Measurements from ENCODE around the gene ZNF197. TPM values are rescaled to one million over a fixed set of nuclear protein-coding genes. Genes with fewer than 3 reads are reported as not detected.

ZNF197 gene
- total RNA-seq, 4 donors from 2014 or later, result 13.1 to 17.4 (median 15.0) TPM

DNA sequence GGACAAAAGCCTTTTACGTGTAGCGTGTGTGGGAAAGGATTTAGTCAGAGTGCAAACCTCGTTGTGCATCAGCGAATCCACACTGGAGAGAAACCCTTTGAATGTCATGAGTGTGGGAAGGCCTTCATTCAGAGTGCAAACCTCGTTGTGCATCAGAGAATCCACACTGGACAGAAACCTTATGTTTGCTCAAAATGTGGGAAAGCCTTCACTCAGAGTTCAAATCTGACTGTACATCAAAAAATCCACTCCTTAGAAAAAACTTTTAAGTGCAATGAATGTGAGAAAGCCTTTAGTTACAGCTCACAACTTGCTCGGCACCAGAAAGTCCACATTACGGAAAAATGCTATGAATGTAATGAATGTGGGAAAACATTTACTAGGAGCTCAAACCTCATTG lies 34.2 kb downstream of the ZNF197 start:
- TF ChIP-seq, protein P1, sequence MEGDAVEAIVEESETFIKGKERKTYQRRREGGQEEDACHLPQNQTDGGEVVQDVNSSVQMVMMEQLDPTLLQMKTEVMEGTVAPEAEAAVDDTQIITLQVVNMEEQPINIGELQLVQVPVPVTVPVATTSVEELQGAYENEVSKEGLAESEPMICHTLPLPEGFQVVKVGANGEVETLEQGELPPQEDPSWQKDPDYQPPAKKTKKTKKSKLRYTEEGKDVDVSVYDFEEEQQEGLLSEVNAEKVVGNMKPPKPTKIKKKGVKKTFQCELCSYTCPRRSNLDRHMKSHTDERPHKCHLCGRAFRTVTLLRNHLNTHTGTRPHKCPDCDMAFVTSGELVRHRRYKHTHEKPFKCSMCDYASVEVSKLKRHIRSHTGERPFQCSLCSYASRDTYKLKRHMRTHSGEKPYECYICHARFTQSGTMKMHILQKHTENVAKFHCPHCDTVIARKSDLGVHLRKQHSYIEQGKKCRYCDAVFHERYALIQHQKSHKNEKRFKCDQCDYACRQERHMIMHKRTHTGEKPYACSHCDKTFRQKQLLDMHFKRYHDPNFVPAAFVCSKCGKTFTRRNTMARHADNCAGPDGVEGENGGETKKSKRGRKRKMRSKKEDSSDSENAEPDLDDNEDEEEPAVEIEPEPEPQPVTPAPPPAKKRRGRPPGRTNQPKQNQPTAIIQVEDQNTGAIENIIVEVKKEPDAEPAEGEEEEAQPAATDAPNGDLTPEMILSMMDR (IDR thresholded peaks at IDR 0.05; ENCODE audit: low read depth), result no peak

DNA sequence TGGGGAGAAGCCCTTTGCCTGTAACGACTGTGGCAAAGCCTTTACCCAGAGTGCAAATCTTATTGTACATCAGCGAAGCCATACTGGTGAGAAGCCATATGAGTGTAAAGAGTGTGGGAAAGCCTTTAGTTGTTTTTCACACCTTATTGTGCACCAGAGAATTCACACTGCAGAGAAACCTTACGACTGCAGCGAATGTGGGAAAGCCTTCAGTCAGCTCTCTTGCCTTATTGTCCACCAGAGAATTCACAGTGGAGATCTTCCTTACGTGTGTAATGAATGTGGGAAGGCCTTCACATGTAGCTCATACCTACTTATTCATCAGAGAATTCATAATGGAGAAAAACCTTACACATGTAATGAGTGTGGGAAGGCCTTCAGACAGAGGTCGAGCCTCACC lies 34.6 kb downstream of the ZNF197 start:
- TF ChIP-seq, protein P1 (IDR thresholded peaks at IDR 0.05; ENCODE audit: low read depth), result no peak

DNA sequence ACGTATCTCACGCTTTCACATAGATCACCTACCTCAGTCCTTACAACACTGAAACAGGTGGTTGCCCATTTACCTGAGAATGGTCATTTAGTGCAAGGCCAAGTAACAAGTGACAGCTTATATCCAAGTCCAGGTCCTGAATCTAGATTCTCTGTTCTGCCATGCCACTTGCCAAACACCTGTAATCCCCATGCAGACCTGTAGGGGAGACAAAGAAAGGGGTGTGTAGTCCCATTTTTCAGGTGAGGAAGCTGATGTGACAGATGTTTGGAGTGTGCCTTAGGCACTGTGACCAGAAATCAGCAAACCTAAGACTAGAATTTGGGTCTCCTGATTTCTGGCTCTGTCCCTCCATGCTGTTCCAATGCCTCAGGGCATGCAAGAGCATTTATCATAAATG lies 36.4 kb downstream of the ZNF197 start:
- TF ChIP-seq, protein P1 (IDR thresholded peaks at IDR 0.05; ENCODE audit: low read depth), result no peak

DNA sequence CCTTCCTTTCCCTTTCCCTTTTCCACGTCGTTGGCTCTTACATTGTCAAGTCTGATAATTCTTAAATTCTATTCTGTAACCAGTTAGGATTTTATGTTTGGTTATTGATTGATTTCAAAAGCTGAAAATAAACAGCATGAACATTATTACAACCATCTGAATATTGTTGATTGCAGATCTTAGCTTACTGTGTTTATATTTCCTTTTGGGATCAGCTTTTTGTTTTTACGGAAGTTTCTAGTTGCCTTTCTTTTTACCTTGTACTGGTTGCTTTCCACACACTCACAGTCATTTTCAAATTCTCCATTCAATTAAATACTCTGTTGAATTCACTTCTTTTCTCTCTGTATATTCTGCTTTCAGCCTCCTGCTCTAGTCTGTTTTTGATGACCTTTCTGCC lies 40.3 kb downstream of the ZNF197 start:
- TF ChIP-seq, protein P1 (IDR thresholded peaks at IDR 0.05; ENCODE audit: low read depth), result no peak

DNA sequence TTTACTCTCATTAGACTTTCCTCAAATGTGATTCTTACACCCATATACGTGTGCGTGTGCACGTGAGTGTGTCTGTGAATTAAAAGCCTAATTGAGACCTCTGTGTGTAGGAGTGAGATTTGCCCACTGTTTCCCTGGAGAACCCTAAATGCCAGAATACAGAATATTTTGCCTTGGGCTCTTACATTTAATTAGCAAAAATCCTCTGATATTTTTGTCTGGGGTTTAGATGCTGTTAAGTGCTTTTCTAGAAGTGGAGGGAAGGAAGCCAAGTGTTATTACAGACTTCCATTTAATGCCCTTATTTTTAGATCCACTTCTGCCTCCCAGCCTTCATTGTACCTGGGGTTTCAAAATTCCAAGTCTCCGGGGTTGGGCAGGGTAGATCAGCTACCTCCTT lies 41.5 kb downstream of the ZNF197 start:
- TF ChIP-seq, protein P1 (IDR thresholded peaks at IDR 0.05; ENCODE audit: low read depth), result no peak

DNA sequence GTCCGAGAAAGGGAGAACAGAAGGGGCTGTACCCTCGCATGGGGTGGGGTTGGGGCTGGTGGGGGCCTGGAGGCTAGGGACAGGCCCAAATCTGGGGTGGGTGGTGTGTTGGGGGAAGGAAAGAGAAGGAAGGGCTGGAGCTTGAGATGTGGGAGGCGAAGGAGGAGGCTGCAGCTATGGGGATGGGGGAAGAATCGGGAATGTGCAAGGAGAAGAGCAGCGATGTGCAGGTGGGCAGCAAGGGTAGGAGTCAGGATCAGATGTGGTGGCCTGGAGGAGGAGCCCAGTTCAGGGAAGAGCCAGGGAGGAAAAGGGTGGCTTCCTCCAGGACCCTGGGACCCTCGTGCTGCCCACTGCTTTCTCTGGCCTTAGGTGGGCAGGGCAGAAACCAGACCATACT lies 44.9 kb downstream of the ZNF197 start:
- TF ChIP-seq, protein P1 (IDR thresholded peaks at IDR 0.05; ENCODE audit: low read depth), result no peak

DNA sequence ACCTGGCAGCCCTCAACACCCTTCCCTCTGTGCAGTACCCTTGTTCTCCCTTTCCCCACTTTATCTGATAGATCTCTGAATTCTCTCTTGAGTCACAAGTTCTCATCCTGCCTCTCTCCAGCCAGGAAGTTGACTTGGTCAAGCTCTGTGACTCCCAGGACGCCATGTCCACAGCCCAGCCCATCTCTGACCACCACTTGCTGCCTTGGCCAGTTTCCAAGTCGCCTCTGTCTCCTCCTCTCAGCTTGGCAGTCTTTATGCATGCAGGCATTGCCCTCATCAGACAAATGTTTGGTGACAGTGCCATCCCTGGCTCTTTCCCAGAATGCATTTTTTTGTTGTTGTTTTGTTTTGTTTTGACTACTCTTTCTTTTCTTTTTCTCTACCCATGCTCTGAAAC lies 49.4 kb downstream of the ZNF197 start:
- TF ChIP-seq, protein P1 (IDR thresholded peaks at IDR 0.05; ENCODE audit: low read depth), result no peak
